Mesothelial cell of epicardium (in vitro differentiated cells): Measurements from ENCODE around the gene CPTP. TPM values are rescaled to one million over a fixed set of nuclear protein-coding genes. Genes with fewer than 3 reads are reported as not detected.

Source experiments
- DNase-seq, 2 experiments: peaks; one replicate each; pipeline ENCODE4 v3.0.0; 2021; ENCODE audit warnings: low spot score in 2 of 2; ENCODE audit not compliant: unreplicated experiment in 2 of 2
- H3K27ac Mint-ChIP-seq: 2 replicates; pipeline ENCODE4 v1.8.0; 2021; ENCODE audit warnings: mixed read lengths
- H3K27me3 Mint-ChIP-seq: 2 replicates; pipeline ENCODE4 v1.8.0; 2021; ENCODE audit warnings: low read depth, mixed read lengths
- H3K36me3 Mint-ChIP-seq: 2 replicates; pipeline ENCODE4 v1.8.0; 2021; ENCODE audit warnings: mixed read lengths
- H3K4me1 Mint-ChIP-seq: 2 replicates; pipeline ENCODE4 v1.8.0; 2021; ENCODE audit warnings: mixed read lengths
- H3K4me3 Mint-ChIP-seq: 2 replicates; pipeline ENCODE4 v1.8.0; 2021; ENCODE audit warnings: mild to moderate bottlenecking, moderate library complexity, mixed read lengths
- H3K9me3 Mint-ChIP-seq: 2 replicates; pipeline ENCODE4 v1.8.0; 2021; ENCODE audit warnings: mixed read lengths
- total RNA-seq: library from RNA; stranded (reverse); gene quantifications from 3 replicates; pipeline ENCODE4 v1.2.1, GENCODE V29; 2021
- TF ChIP-seq, protein P1 (sequence below): fragments of 200-600 bp; sonication (generic); IDR thresholded peaks from one replicate; pipeline ENCODE4 v1.5.0; 2021; ENCODE audit warnings: antibody characterized with exemption; ENCODE audit not compliant: unreplicated experiment

CPTP gene
- total RNA-seq, 1 donor from 2014 or later = 17.8 TPM

GRCh38 chr1:1328254-1328653 lies 3.7 kb downstream of the CPTP start:
- no peaks in the 10 kb centered on the region for H3K27me3 Mint-ChIP-seq
- H3K27ac Mint-ChIP-seq = no peak overlapping the region
- DNase-seq = no peak
- no peaks in the 10 kb centered on the region for H3K36me3 Mint-ChIP-seq
- peaks cover 11% of the 10 kb centered on the region for H3K4me1 Mint-ChIP-seq
- TF ChIP-seq, protein P1, sequence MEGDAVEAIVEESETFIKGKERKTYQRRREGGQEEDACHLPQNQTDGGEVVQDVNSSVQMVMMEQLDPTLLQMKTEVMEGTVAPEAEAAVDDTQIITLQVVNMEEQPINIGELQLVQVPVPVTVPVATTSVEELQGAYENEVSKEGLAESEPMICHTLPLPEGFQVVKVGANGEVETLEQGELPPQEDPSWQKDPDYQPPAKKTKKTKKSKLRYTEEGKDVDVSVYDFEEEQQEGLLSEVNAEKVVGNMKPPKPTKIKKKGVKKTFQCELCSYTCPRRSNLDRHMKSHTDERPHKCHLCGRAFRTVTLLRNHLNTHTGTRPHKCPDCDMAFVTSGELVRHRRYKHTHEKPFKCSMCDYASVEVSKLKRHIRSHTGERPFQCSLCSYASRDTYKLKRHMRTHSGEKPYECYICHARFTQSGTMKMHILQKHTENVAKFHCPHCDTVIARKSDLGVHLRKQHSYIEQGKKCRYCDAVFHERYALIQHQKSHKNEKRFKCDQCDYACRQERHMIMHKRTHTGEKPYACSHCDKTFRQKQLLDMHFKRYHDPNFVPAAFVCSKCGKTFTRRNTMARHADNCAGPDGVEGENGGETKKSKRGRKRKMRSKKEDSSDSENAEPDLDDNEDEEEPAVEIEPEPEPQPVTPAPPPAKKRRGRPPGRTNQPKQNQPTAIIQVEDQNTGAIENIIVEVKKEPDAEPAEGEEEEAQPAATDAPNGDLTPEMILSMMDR = no peak
- H3K9me3 Mint-ChIP-seq = no peaks in the 10 kb centered on the region
- no peak overlapping the region for H3K4me3 Mint-ChIP-seq

- no peak for DNase-seq
- no peak overlapping the region for H3K4me3 Mint-ChIP-seq
- H3K36me3 Mint-ChIP-seq = no peaks in the 10 kb centered on the region
- no peak overlapping the region for H3K27ac Mint-ChIP-seq
- TF ChIP-seq, protein P1 = no peak
- peaks cover 5% of the 10 kb centered on the region for H3K4me1 Mint-ChIP-seq
- no peaks in the 10 kb centered on the region for H3K9me3 Mint-ChIP-seq
- no peaks in the 10 kb centered on the region for H3K27me3 Mint-ChIP-seq
These were observed 5.0 kb downstream of the CPTP start for GRCh38 chr1:1329304-1330210.

DNA sequence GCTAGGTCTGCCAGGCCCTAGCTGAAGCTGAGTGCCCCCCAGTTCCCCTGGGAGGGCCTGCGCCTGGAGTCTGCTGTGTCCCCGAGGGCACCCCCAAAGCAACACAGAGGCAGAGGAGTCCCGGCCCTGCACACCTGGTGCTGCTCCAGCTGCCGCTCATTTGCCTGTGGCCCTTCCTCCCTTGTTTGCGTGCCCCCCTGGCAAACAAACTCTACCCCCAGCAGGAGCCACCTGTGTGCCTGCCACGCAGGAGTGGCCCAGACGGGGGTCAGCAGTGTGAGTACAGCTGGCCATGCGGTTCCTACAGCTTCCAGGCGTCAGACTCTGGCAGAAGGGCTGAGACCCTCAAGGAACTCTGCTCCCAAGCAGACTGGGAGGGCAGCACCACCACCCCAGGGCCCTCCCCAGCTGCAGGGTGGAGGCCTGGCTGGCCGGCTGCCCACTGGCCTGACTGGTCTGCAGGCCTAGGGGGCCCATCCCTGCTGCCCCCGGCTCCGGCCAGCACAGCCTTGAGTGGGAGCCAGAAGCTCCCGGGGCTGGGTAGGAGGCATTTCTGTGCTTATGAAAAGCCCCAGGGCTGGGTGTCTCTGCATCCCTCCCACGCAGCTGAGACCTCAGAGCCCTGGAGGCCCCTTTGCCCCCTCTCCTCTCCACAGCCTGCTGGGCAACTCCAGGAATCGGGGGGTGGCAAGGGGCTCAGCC lies 5.9 kb downstream of the CPTP start:
- TF ChIP-seq, protein P1 = no peak

DNA sequence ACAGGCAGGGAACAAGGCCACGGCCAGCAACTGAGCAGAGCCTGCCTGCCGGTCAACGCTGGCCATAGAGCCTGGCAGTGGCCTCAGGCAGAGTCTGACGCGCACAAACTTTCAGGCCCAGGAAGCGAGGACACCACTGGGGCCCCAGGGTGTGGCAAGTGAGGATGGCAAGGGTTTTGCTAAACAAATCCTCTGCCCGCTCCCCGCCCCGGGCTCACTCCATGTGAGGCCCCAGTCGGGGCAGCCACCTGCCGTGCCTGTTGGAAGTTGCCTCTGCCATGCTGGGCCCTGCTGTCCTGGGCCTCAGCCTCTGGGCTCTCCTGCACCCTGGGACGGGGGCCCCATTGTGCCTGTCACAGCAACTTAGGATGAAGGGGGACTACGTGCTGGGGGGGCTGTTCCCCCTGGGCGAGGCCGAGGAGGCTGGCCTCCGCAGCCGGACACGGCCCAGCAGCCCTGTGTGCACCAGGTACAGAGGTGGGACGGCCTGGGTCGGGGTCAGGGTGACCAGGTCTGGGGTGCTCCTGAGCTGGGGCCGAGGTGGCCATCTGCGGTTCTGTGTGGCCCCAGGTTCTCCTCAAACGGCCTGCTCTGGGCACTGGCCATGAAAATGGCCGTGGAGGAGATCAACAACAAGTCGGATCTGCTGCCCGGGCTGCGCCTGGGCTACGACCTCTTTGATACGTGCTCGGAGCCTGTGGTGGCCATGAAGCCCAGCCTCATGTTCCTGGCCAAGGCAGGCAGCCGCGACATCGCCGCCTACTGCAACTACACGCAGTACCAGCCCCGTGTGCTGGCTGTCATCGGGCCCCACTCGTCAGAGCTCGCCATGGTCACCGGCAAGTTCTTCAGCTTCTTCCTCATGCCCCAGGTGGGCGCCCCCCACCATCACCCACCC lies 6.7 kb downstream of the CPTP start, which contains the start of gene TAS1R3:
TAS1R3 (plus strand) TSS at position 213 of the 898 bp plus-strand sequence; CDS start at position 279, 66 bp downstream.
- TF ChIP-seq, protein P1 = no peak
- Mint-ChIP-seq H3K4me1 (peaks cover 3% of the 10 kb centered on the region), H3K4me3 (no peak within 1 kb of the TSS), H3K9me3 (no peaks in the 10 kb centered on the region), H3K27ac (no peak within 1 kb of the TSS), H3K36me3 (no peaks in the 10 kb centered on the region), H3K27me3 (no peaks in the 10 kb centered on the region)
- no peak for DNase-seq

More for the DNA sequence above, 5.9 kb downstream of the CPTP start:
- no peak for DNase-seq
- H3K4me3 Mint-ChIP-seq = no peak overlapping the region
- no peaks in the 10 kb centered on the region for H3K36me3 Mint-ChIP-seq
- H3K4me1 Mint-ChIP-seq = peaks cover 5% of the 10 kb centered on the region
- no peak overlapping the region for H3K27ac Mint-ChIP-seq
- no peaks in the 10 kb centered on the region for H3K27me3 Mint-ChIP-seq
- no peaks in the 10 kb centered on the region for H3K9me3 Mint-ChIP-seq
